ENCODE measurements around the gene PTPRK.

- TF ChIP-seq CTCF (IDR thresholded peaks at IDR 0.05; ENCODE audit: low read depth, low read length) (no peak), EZH2phosphoT487 (IDR thresholded peaks at IDR 0.05; ENCODE audit: low read depth) (no peak)
Observed at GRCh38 chr6:128275681-128276080, 244.7 kb downstream of the PTPRK start.

All from OCI-LY3 (cell line).